Prostate gland (tissue), 2 donors: Measurements from ENCODE around the gene BORA. TPM values are rescaled to one million over a fixed set of nuclear protein-coding genes. Genes with fewer than 3 reads are reported as not detected.

Experiments used
- DNase-seq: peaks from one replicate; pipeline ENCODE4 v3.0.0-alpha.2; 2019; ENCODE audit warnings: low spot score
- H3K27ac ChIP-seq, 2 donors: fragments of 200-600 bp; sonication (generic); 2 replicates each; pipeline ENCODE4 v1.5.1; 2017 to 2019
- H3K27me3 ChIP-seq: fragments of 200-600 bp; sonication (generic); replicated peaks from 2 replicates; pipeline ENCODE4 v1.5.1; 2019; ENCODE audit not compliant: insufficient read depth
- H3K36me3 ChIP-seq, 2 donors: fragments of 200-600 bp; sonication (generic); 1 replicate in 1 of 2; 2 replicates in 1 of 2; pipeline versions ENCODE4 v1.5.1 to v1.8.1; 2017 to 2019
- H3K4me1 ChIP-seq: fragments of 200-600 bp; sonication (generic); replicated peaks from 2 replicates; pipeline ENCODE4 v1.5.1; 2019
- H3K4me3 ChIP-seq, 2 donors: fragments of 200-600 bp; sonication (generic); 2 replicates each; pipeline ENCODE4 v1.5.1; 2017 to 2019
- H3K9me3 ChIP-seq: fragments of 200-600 bp; sonication (generic); 2 replicates; pipeline ENCODE4 v1.5.1; 2017
- CTCF ChIP-seq, 4 experiments: fragments of 200-600 bp in 2 of 4; fragments of 450-650 bp in 2 of 4; sonication (generic) in 2 of 4; IDR thresholded peaks; 1 replicate in 3 of 4; 2 replicates in 1 of 4; pipeline ENCODE4 v1.5.1; 2016 to 2019; ENCODE audit warnings: antibody characterized with exemption in 4 of 4, mild to moderate bottlenecking in 2 of 4, moderate library complexity in 2 of 4
- POLR2A ChIP-seq: fragments of 450-650 bp; IDR thresholded peaks from one replicate; pipeline ENCODE4 v1.6.1; 2016; ENCODE audit warnings: antibody characterized with exemption, mild to moderate bottlenecking
- POLR2AphosphoS5 ChIP-seq: sonication (generic); formaldehyde crosslinking; IDR thresholded peaks from one replicate; pipeline ENCODE4 v1.6.1; 2017; ENCODE audit warnings: antibody characterized with exemption
- WGBS: methylation state at CpG from one replicate; pipeline ENCODE4 v1.1.5; 2018; 5-methylcytosine and 5-hydroxymethylcytosine counted together
- intact Hi-C: fragments of 100-400 bp; cut with DNase I; formaldehyde crosslinking; loops from one replicate; pipeline ENCODE4 v1.14.2; 2022
- small RNA-seq, 2 donors: library from RNA; depleted of rRNA; stranded (forward); fragments of <200 nt; gene quantifications; one replicate each; pipeline ENCODE3, GENCODE V24; 2016
- total RNA-seq, 2 donors: library from RNA; depleted of rRNA; stranded (reverse); fragments of >200 nt; gene quantifications; one replicate each; pipeline ENCODE4 v1.1.0, GENCODE V29; 2016

Gene BORA
- total RNA-seq, 2 donors from 2014 or later: 3.7 to 6.5 TPM

GRCh38 chr13:72798817-72799216, 71.1 kb downstream of the BORA start:
- H3K9me3 ChIP-seq: no peaks in the 10 kb centered on the region
- no peak for TF ChIP-seq CTCF (IDR thresholded peaks at IDR 0.05)
- no peak for TF ChIP-seq POLR2AphosphoS5
- TF ChIP-seq POLR2A: no peak
- H3K4me3 ChIP-seq: no peak overlapping the region
- no peaks in the 10 kb centered on the region for H3K36me3 ChIP-seq
- H3K27ac ChIP-seq: no peak overlapping the region
- WGBS: 74% methylated on average over 3 of the region's 3 CpGs
- no peaks in the 10 kb centered on the region for H3K27me3 ChIP-seq
- H3K4me1 ChIP-seq: no peaks in the 10 kb centered on the region
- no peak for DNase-seq
- intact Hi-C loops: no loop called here

GRCh38 chr13:72804301-72804700, 76.6 kb downstream of the BORA start:
- no peak overlapping the region for H3K27ac ChIP-seq
- H3K27me3 ChIP-seq: no peaks in the 10 kb centered on the region
- no peak overlapping the region for H3K4me3 ChIP-seq
- H3K4me1 ChIP-seq: no peaks in the 10 kb centered on the region
- DNase-seq: no peak
- TF ChIP-seq CTCF (IDR thresholded peaks at IDR 0.05): no peak
- TF ChIP-seq POLR2AphosphoS5: no peak
- no peak for TF ChIP-seq POLR2A
- intact Hi-C loops: loop anchor here (10.0 kb wide), 1 partner anchor 900 kb away; no protein-coding TSS in a partner anchor
- H3K9me3 ChIP-seq: no peaks in the 10 kb centered on the region
- H3K36me3 ChIP-seq: no peaks in the 10 kb centered on the region
- 87% methylated on average over 1 of the region's 1 CpG for WGBS

Small RNAs within 50 kb of the gene (small RNA-seq; reads per million reads assigned to genes)
- 0 reads per million in 2 donors for gene RNU6-80P

Other genes starting within 250 kb of the BORA start
- gene MZT1, start 294 bp upstream of the BORA start, total RNA-seq: 1 to 10 TPM; 2.8 to 5.4 TPM
- gene DIS3, start 54.0 kb downstream of the BORA start, total RNA-seq: 10 to 100 TPM; 21.1 to 29.5 TPM
- 10 to 100 TPM; 19.9 to 24.9 TPM for gene PIBF1, start 54.2 kb downstream of the BORA start, total RNA-seq